ENCODE results near the gene PWWP2B. TPM values are rescaled to one million over a fixed set of nuclear protein-coding genes. Genes with fewer than 3 reads are reported as not detected.
"Not testable (repeated sequence)": the region's sequence is repeated elsewhere in the genome, so short reads cannot be mapped to it uniquely, and the experiment has no call there.

The PWWP2B gene
- total RNA-seq, 1 donor: 8.2 TPM

- DNase-seq (ENCODE audit: low read depth): peak; percentile 62
- TF ChIP-seq, protein P1, sequence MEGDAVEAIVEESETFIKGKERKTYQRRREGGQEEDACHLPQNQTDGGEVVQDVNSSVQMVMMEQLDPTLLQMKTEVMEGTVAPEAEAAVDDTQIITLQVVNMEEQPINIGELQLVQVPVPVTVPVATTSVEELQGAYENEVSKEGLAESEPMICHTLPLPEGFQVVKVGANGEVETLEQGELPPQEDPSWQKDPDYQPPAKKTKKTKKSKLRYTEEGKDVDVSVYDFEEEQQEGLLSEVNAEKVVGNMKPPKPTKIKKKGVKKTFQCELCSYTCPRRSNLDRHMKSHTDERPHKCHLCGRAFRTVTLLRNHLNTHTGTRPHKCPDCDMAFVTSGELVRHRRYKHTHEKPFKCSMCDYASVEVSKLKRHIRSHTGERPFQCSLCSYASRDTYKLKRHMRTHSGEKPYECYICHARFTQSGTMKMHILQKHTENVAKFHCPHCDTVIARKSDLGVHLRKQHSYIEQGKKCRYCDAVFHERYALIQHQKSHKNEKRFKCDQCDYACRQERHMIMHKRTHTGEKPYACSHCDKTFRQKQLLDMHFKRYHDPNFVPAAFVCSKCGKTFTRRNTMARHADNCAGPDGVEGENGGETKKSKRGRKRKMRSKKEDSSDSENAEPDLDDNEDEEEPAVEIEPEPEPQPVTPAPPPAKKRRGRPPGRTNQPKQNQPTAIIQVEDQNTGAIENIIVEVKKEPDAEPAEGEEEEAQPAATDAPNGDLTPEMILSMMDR (IDR thresholded peaks at IDR 0.05; ENCODE audit: insufficient read depth, low read depth, low read length): peak; percentile 48
- H3K4me3 ChIP-seq (ENCODE audit: low read depth, low read length): not testable (repeated sequence)
Observed at GRCh38 chr10:132352462-132353308, 44.3 kb upstream of the PWWP2B start.

DNA sequence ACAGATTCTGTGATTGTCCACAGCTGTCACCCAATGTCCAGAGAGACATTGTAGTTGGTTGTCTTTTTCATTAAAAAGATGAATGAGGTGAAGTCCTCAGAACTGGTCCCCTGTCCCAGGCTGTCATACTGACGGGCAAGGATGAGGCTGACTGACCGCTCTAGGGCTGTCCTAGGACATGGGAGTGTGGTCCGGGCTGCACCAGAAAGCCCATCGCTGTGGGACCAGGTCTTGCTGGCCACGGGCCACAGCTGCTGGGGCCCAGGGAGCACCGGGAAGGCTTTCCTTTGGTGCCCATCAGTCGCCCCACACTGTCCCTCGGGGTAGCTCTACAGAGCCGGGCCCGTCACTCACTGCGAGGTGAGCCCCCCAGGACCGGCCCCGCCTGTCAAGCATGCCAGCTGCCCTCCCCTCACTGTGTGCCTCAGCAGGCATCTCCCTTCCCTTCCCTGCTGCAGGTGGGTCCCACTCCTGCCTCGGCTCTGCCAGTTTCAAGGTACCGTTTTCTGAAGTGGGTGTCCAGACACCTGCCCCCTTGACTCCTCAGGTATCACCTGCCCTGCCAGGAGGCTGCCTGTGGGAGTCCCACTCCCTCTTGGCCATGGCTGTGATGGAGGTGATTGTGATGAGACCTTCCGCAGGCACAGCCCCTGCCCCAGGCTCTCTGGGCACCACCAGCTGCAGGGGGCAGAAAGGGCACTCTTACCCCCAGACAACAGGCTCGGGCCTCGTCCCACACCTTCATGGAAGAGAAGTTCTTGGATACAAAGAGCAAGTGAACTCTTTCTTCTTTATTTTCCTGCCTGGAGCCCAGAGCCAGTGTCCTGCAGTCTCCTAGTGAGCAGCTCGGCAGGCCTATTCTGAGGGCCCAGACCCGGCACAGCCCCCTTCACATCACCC lies 43.3 kb upstream of the PWWP2B start:
- TF ChIP-seq, protein P1 (IDR thresholded peaks at IDR 0.05; ENCODE audit: insufficient read depth, low read depth, low read length): no peak
- H3K4me3 ChIP-seq (ENCODE audit: low read depth, low read length): no peak overlapping the region
- no peak for DNase-seq (ENCODE audit: low read depth)

- no peak overlapping the region for H3K4me3 ChIP-seq (ENCODE audit: low read depth, low read length)
- TF ChIP-seq, protein P1 (IDR thresholded peaks at IDR 0.05; ENCODE audit: insufficient read depth, low read depth, low read length): no peak
- no peak for DNase-seq (ENCODE audit: low read depth)
Observed at GRCh38 chr10:132354356-132355094, 42.5 kb upstream of the PWWP2B start.

DNA sequence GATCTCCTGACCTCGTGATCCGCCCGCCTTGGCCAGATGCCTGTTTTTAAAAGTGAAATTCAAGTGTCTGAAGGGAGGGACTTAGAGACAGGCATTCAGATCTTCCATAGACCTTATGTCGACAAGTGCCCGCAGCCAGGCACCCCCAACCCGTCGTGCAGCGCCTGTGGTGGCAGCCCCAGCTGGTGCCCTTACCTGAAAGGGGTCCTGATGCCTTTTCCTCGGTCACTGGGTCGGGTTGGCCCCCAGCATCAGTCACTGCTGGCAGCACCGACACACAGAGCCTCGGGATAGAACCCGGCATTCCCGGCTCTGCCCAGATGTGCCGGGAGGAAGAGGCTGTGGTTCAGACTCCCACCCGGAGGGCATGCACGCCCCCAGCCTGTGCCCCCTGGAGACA lies 41.7 kb upstream of the PWWP2B start:
- TF ChIP-seq, protein P1 (IDR thresholded peaks at IDR 0.05; ENCODE audit: insufficient read depth, low read depth, low read length): no peak
- H3K4me3 ChIP-seq (ENCODE audit: low read depth, low read length): no peak overlapping the region
- no peak for DNase-seq (ENCODE audit: low read depth)

DNA sequence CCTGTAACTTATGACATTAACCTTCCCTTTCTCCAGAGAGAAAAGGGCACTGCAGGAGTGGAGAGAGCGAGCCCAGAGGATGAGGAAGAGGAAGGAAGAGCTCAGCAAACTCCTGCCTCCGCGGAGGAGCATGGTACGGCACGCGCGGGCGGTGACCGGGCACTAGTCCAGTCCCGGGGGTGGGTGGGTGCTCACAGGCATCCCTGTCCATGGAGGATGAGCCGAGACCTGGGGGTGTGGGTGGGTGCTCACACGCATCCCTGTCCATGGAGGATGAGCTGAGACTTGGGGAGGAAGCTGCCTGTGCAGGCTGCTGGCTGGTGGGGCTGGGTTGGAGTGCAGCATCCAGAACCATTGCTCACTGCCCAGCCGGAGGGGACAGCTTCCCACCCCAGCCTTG lies 41.2 kb upstream of the PWWP2B start:
- TF ChIP-seq, protein P1 (IDR thresholded peaks at IDR 0.05; ENCODE audit: insufficient read depth, low read depth, low read length): no peak
- no peak overlapping the region for H3K4me3 ChIP-seq (ENCODE audit: low read depth, low read length)
- no peak for DNase-seq (ENCODE audit: low read depth)

DNA sequence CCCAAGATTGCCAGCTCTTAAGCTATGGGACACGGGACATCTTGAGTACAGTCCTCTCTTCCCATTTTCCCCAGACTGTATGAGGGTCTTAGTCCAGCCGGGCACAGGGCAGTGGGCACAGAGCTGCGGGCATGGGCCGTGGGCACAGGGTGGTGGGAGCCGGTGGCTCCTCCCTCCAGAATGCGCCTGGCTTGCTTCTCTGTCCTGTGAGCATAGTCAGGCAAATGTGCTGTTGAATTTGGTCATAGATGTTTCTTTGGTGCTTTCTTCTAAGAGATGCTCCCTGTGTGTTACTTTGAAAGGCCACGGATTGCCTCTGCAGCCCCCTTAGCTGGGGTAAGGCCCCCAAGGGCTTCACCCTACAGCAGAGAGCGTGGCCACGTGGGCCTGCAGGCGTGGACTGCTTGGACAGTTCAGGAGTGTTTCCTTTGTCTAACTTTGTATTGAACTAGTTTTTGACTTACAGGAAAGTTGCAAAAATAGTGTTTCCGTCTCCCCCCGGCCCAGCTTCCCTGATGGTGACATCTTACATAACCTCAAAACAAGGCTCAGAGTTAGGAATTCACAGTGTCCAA lies 40.3 kb upstream of the PWWP2B start:
- no peak overlapping the region for H3K4me3 ChIP-seq (ENCODE audit: low read depth, low read length)
- TF ChIP-seq, protein P1 (IDR thresholded peaks at IDR 0.05; ENCODE audit: insufficient read depth, low read depth, low read length): no peak
- no peak for DNase-seq (ENCODE audit: low read depth)

All from fibroblast of villous mesenchyme (primary cell).